ENCODE results near the gene KRT34. TPM values are rescaled to one million over a fixed set of nuclear protein-coding genes. Genes with fewer than 3 reads are reported as not detected.
"Not testable (repeated sequence)": the region's sequence is repeated elsewhere in the genome, so short reads cannot be mapped to it uniquely, and the experiment has no call there.

The KRT34 gene
- polyA plus RNA-seq, 10 donors, result 0.12 TPM; not detected in 9

- peak in 1 of 3 donors; percentile 91 for DNase-seq
These were observed 22.0 kb upstream of the KRT34 start for GRCh38 chr17:41404024-41404671.

GRCh38 chr17:41403404-41404023, 21.4 kb upstream of the KRT34 start:
- no peak for DNase-seq

- no peak for DNase-seq
These were observed 20.1 kb upstream of the KRT34 start for GRCh38 chr17:41402161-41402560.

GRCh38 chr17:41396996-41397660, 15.0 kb upstream of the KRT34 start, which contains the start of gene KRT31:
TSS of gene KRT31 (minus strand) at chr17:41397608. CDS start at chr17:41397539, 69 bp downstream.
- peak in 2 of 3 donors; percentile 8 to 15 for DNase-seq

- DNase-seq, result no peak
These were observed 14.2 kb upstream of the KRT34 start for GRCh38 chr17:41396340-41396739.

GRCh38 chr17:41395611-41396010, 13.5 kb upstream of the KRT34 start:
- DNase-seq, result no peak

- DNase-seq, result not testable (repeated sequence)
These were observed 12.9 kb upstream of the KRT34 start for GRCh38 chr17:41395044-41395443.

- DNase-seq, result no peak
These were observed 12.3 kb upstream of the KRT34 start for GRCh38 chr17:41394254-41394996.

- DNase-seq, result no peak
These were observed 11.7 kb upstream of the KRT34 start for GRCh38 chr17:41393826-41394225.

- DNase-seq, result peak in 1 of 3 donors; percentile 20
These were observed 11.2 kb upstream of the KRT34 start for GRCh38 chr17:41393294-41393693.

GRCh38 chr17:41392278-41392677, 10.2 kb upstream of the KRT34 start:
- no peak for DNase-seq

- no peak for DNase-seq
These were observed 9.4 kb upstream of the KRT34 start for GRCh38 chr17:41391535-41391934.

- no peak for DNase-seq
These were observed 8.4 kb upstream of the KRT34 start for GRCh38 chr17:41390411-41390938.

- no peak for DNase-seq
These were observed 5.6 kb upstream of the KRT34 start for GRCh38 chr17:41387670-41388069.

GRCh38 chr17:41386227-41386626, 4.1 kb upstream of the KRT34 start:
- DNase-seq, result no peak

GRCh38 chr17:41383690-41384089, 1.6 kb upstream of the KRT34 start:
- no peak for DNase-seq

- DNase-seq, result no peak
These were observed 288 bp upstream of the KRT34 start for GRCh38 chr17:41382394-41382793.

- DNase-seq, result peak in 1 of 3 donors; percentile 56
These were observed 2.0 kb downstream of the KRT34 start for GRCh38 chr17:41380091-41380490.

GRCh38 chr17:41377546-41377945, 4.6 kb downstream of the KRT34 start:
- no peak for DNase-seq

GRCh38 chr17:41369713-41370112, 12.4 kb downstream of the KRT34 start, which contains the start of gene KRT33B:
TSS of gene KRT33B (minus strand) at chr17:41369813. CDS start at chr17:41369750, 63 bp downstream.
- no peak for DNase-seq

- no peak for DNase-seq
These were observed 13.1 kb downstream of the KRT34 start for GRCh38 chr17:41369023-41369422.
